AG08396 (cell line): ENCODE measurements around the gene DNASE1L2.

ENCODE experiments used
- DNase-seq: peaks from one replicate; pipeline ENCODE4 v3.0.0; 2012; ENCODE audit warnings: low spot score, mixed read lengths

The DNASE1L2 gene

GRCh38 chr16:2204416-2205103, 31.7 kb upstream of the DNASE1L2 start:
- no peak for DNase-seq

GRCh38 chr16:2205104-2205966, 30.9 kb upstream of the DNASE1L2 start, which contains the start of gene MLST8:
Gene MLST8 (plus strand): TSS chr16:2205454. CDS start chr16:2206086, 632 bp downstream.
- DNase-seq, result peak; percentile 100

GRCh38 chr16:2205967-2206313, 30.3 kb upstream of the DNASE1L2 start:
- DNase-seq, result no peak

GRCh38 chr16:2206420-2206779, 29.8 kb upstream of the DNASE1L2 start:
- DNase-seq, result no peak

- DNase-seq, result no peak
These were observed 29.3 kb upstream of the DNASE1L2 start for GRCh38 chr16:2206780-2207433.

- no peak for DNase-seq
These were observed 28.4 kb upstream of the DNASE1L2 start for GRCh38 chr16:2207872-2208271.

- DNase-seq, result no peak
These were observed 27.9 kb upstream of the DNASE1L2 start for GRCh38 chr16:2208308-2208707.

- DNase-seq, result no peak
These were observed 27.5 kb upstream of the DNASE1L2 start for GRCh38 chr16:2208772-2209171.

- no peak for DNase-seq
These were observed 26.8 kb upstream of the DNASE1L2 start for GRCh38 chr16:2209258-2210008.

GRCh38 chr16:2210009-2210332, 26.3 kb upstream of the DNASE1L2 start:
- DNase-seq, result no peak

- DNase-seq, result no peak
These were observed 25.6 kb upstream of the DNASE1L2 start, which contains the start of gene BRICD5 for GRCh38 chr16:2210386-2211365. Gene BRICD5 (minus strand): TSS chr16:2210863. CDS start chr16:2210833, 30 bp downstream.

- DNase-seq, result no peak
These were observed 24.3 kb upstream of the DNASE1L2 start for GRCh38 chr16:2211923-2212347.

GRCh38 chr16:2212362-2213324, 23.6 kb upstream of the DNASE1L2 start:
- no peak for DNase-seq

- DNase-seq, result no peak
These were observed 22.2 kb upstream of the DNASE1L2 start for GRCh38 chr16:2213817-2214718.

GRCh38 chr16:2214719-2214968, 21.6 kb upstream of the DNASE1L2 start, which contains the start of gene PGP:
Gene PGP (minus strand): TSS chr16:2214840. CDS start chr16:2214777, 63 bp downstream.
- no peak for DNase-seq

GRCh38 chr16:2216330-2216729, 19.9 kb upstream of the DNASE1L2 start:
- no peak for DNase-seq

- DNase-seq, result peak; percentile 100
These were observed 12.9 kb upstream of the DNASE1L2 start, which contains the start of gene E4F1 for GRCh38 chr16:2223221-2223941. Gene E4F1 (plus strand): TSS chr16:2223591. CDS start chr16:2223614, 23 bp downstream.

GRCh38 chr16:2223942-2224486, 12.2 kb upstream of the DNASE1L2 start:
- DNase-seq, result peak; percentile 81
